ENCODE measurements around the gene NAA11.

GRCh38 chr4:79294064-79294463 is 31.8 kb downstream of the NAA11 start:
- TF ChIP-seq CTCF (tag by site-specific recombination; IDR thresholded peaks at IDR 0.05): no peak
- TF ChIP-seq MZF1 (tag by site-specific recombination; IDR thresholded peaks at IDR 0.05; ENCODE audit: borderline replicate concordance): no peak
- no peak for TF ChIP-seq ZNF121 (tag by site-specific recombination; IDR thresholded peaks at IDR 0.05)
- TF ChIP-seq ZNF239 (tag by site-specific recombination; IDR thresholded peaks at IDR 0.05): no peak
- TF ChIP-seq PRDM1 (tag by site-specific recombination; IDR thresholded peaks at IDR 0.05): no peak
- no peak for TF ChIP-seq BCL6B (tag by site-specific recombination; IDR thresholded peaks at IDR 0.05)
- TF ChIP-seq SETDB1 (IDR thresholded peaks at IDR 0.05; ENCODE audit: insufficient read length, low read length): no peak
- no peak for TF ChIP-seq RBAK (tag by site-specific recombination; IDR thresholded peaks at IDR 0.05)
